Left ventricle myocardium inferior (tissue), 1 donor: Measurements from ENCODE around the gene THSD7B. TPM values are rescaled to one million over a fixed set of nuclear protein-coding genes. Genes with fewer than 3 reads are reported as not detected.

ENCODE experiments used
- DNase-seq: peaks from one replicate; pipeline ENCODE4 v3.0.0-alpha.2; 2020
- H3K27ac ChIP-seq: fragments of 200-600 bp; replicated peaks from 2 replicates; pipeline ENCODE4 v1.8.0; 2021
- H3K27me3 ChIP-seq: fragments of 200-600 bp; 2 replicates; pipeline ENCODE4 v1.8.0; 2021; ENCODE audit warnings: low read depth
- H3K36me3 ChIP-seq: fragments of 200-600 bp; 2 replicates; pipeline ENCODE4 v1.8.0; 2021
- H3K4me1 ChIP-seq: fragments of 200-600 bp; 2 replicates; pipeline ENCODE4 v1.8.0; 2021
- H3K4me3 ChIP-seq: fragments of 200-600 bp; 2 replicates; pipeline ENCODE4 v1.8.0; 2021; ENCODE audit warnings: mild to moderate bottlenecking, moderate library complexity
- H3K9me3 ChIP-seq: fragments of 200-600 bp; replicated peaks from 2 replicates; pipeline ENCODE4 v1.8.0; 2021
- intact Hi-C: fragments of 100-400 bp; cut with micrococcal nuclease; formaldehyde crosslinking; loops from one replicate; pipeline ENCODE4 v1.11.0; 2022
- total RNA-seq: library from RNA; stranded (reverse); fragmentation: NEBNext Ultra II Directional; extraction: Animal tissue kit (Norgen Biotek cat#: 25700); gene quantifications from one replicate; pipeline ENCODE4 v1.2.1, GENCODE V29; 2021
- TF ChIP-seq, protein P1 (sequence below): fragments of 200-600 bp; IDR thresholded peaks from 2 replicates; pipeline ENCODE4 v1.8.0; 2021; ENCODE audit warnings: antibody characterized with exemption, mild to moderate bottlenecking, borderline replicate concordance
- donor health status: DM: no; HTN: yes; CAD: no; lungs with severe emphysema.

The THSD7B gene
- total RNA-seq, 1 donor from 2014 or later = 0.22 TPM

DNA sequence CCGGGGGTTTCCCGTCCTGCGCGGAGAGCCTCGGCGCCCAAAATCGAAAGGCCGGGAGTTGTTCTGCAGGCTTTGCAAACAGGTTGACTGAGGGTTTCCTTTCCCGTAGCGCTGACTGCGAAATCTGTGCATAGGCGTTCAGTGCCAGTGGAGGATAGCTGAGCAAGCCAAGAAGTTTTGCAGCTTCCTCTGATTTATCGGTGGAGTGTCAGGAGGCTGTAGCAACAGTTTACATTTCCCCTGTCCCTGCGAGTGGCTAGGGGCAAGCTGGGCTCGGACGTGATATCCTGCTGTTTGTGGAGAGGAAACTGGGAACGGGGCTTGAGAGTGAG lies 694 bp downstream of the THSD7B start:
- DNase-seq = no peak
- peaks cover 24% of the 10 kb centered on the region for H3K4me1 ChIP-seq
- H3K4me3 ChIP-seq = peak overlapping the region; percentile 68
- H3K36me3 ChIP-seq = no peaks in the 10 kb centered on the region
- intact Hi-C loops = no loop called here
- H3K27ac ChIP-seq = no peak overlapping the region
- peaks cover 85% of the 10 kb centered on the region for H3K27me3 ChIP-seq
- TF ChIP-seq, protein P1, sequence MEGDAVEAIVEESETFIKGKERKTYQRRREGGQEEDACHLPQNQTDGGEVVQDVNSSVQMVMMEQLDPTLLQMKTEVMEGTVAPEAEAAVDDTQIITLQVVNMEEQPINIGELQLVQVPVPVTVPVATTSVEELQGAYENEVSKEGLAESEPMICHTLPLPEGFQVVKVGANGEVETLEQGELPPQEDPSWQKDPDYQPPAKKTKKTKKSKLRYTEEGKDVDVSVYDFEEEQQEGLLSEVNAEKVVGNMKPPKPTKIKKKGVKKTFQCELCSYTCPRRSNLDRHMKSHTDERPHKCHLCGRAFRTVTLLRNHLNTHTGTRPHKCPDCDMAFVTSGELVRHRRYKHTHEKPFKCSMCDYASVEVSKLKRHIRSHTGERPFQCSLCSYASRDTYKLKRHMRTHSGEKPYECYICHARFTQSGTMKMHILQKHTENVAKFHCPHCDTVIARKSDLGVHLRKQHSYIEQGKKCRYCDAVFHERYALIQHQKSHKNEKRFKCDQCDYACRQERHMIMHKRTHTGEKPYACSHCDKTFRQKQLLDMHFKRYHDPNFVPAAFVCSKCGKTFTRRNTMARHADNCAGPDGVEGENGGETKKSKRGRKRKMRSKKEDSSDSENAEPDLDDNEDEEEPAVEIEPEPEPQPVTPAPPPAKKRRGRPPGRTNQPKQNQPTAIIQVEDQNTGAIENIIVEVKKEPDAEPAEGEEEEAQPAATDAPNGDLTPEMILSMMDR = no peak
- no peaks in the 10 kb centered on the region for H3K9me3 ChIP-seq

DNA sequence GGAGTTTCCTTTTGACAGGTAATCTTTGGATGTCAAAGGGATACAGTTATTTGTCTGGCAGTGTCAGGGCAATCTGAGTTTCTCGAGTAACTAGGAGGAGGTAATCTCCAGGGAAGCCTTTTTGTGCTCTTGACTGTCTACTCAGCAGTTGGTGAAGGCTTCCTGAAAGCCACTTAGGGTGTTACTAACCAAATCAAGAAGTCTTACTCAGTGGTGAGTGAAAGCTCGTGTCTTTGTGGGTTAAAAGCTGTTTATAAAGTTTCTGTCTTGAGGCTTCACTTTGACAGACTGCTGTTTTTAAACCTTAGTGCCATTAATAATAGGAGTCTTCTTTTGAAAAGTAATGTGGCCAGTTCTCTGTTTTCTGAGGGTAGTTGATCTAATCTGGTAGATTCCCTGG lies 1.7 kb downstream of the THSD7B start:
- Histone ChIP-seq H3K36me3 (no peaks in the 10 kb centered on the region), H3K4me3 (peak overlapping the region; percentile 68), H3K27ac (no peak overlapping the region), H3K9me3 (no peaks in the 10 kb centered on the region), H3K4me1 (peaks cover 24% of the 10 kb centered on the region), H3K27me3 (peaks cover 87% of the 10 kb centered on the region)
- intact Hi-C loops = no loop called here
- no peak for DNase-seq
- TF ChIP-seq, protein P1 = no peak

DNA sequence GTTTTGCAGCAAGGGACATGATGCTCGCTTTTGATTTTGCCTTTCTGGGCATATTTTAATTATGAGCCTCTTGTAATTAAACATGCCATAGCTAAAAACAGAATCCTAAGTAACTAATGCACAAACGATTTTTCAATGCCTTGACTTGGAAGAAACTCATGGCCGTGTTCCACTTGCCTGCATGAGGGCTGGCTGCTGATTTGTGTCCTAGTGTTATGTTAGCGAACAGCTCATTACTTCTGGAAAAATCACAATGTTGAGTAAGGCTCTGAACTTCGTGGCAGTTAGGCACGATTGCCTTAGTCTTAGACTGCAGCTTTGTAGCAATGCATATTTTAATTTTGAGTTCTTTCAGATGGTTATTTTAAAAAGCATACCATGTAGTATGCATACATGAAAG lies 4.5 kb downstream of the THSD7B start:
- Histone ChIP-seq H3K9me3 (no peaks in the 10 kb centered on the region), H3K36me3 (no peaks in the 10 kb centered on the region), H3K4me1 (peaks cover 16% of the 10 kb centered on the region), H3K4me3 (no peak overlapping the region), H3K27me3 (peaks cover 62% of the 10 kb centered on the region), H3K27ac (no peak overlapping the region)
- TF ChIP-seq, protein P1 = no peak
- no peak for DNase-seq
- intact Hi-C loops = no loop called here

DNA sequence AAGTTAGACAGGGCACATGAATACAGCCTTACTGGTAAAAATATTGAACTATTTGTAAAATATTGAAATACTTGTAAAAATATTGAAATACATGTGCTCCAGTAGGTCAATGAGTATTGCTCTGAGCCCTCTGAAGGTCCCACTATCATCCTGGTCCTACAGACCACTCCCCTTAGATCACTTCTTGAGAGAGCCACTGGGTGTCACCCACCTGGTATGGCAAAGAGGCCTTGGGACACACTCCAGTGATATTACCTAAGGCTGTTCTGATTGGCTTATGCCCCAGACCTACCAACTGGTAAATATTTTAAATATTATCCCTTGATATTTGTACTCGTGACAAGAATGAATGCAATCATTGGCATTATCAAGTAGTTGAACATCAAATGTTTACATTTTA lies 5.0 kb downstream of the THSD7B start:
- peaks cover 57% of the 10 kb centered on the region for H3K27me3 ChIP-seq

DNA sequence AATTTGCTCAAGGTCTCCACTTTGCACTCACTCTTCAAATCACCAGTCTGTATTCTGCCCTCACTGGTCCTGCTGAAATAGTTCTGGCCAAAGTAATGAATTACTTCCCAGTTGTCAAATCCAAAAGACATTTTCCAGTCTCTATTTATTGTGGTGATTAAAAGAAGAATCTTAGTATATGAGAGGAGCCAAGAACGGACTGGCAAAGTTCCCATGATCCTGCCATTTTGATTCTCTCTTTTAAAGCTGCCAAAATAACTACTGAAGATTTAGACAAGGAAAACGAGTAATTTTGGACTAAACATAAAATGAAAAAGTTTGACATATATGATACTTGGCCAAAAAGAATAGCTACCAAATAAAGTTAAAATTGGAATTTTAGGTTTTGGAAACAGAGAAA lies 12.0 kb downstream of the THSD7B start:
- H3K4me3 ChIP-seq = no peak overlapping the region
- no peaks in the 10 kb centered on the region for H3K36me3 ChIP-seq
- H3K4me1 ChIP-seq = no peaks in the 10 kb centered on the region
- intact Hi-C loops = no loop called here
- no peak for DNase-seq
- H3K27ac ChIP-seq = no peak overlapping the region
- H3K9me3 ChIP-seq = no peaks in the 10 kb centered on the region
- TF ChIP-seq, protein P1 = no peak
- H3K27me3 ChIP-seq = no peaks in the 10 kb centered on the region

More for the DNA sequence above, 5.0 kb downstream of the THSD7B start:
- no peak overlapping the region for H3K27ac ChIP-seq
- H3K9me3 ChIP-seq = no peaks in the 10 kb centered on the region
- DNase-seq = no peak
- intact Hi-C loops = no loop called here
- H3K36me3 ChIP-seq = no peaks in the 10 kb centered on the region
- H3K4me1 ChIP-seq = peaks cover 14% of the 10 kb centered on the region
- no peak overlapping the region for H3K4me3 ChIP-seq
- TF ChIP-seq, protein P1 = no peak

DNA sequence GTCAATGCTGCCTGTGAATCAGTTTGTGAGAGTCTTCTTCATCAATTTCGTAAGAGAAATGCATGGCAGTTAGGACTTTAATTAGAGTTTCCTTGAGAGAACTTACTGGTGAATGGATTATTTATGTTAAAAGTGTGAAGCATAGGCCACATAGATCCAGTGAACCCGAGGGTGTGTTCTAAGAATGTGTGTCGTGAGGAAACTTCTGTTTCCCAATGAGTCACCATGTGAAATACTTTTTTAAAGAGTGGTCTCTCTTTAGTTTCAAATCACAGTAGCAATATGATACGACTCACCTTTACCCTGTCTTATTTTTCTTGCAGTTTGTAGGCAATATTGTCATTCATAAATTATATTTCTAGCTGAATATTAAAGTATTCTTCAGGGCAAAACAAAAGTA lies 18.5 kb downstream of the THSD7B start:
- no peaks in the 10 kb centered on the region for H3K36me3 ChIP-seq
- H3K4me1 ChIP-seq = no peaks in the 10 kb centered on the region
- intact Hi-C loops = no loop called here
- H3K4me3 ChIP-seq = no peak overlapping the region
- no peak for DNase-seq
- no peak overlapping the region for H3K27ac ChIP-seq
- no peaks in the 10 kb centered on the region for H3K9me3 ChIP-seq
- peaks cover 1% of the 10 kb centered on the region for H3K27me3 ChIP-seq
- TF ChIP-seq, protein P1 = no peak
